Measurements from ENCODE around the gene SIAE. TPM values are rescaled to one million over a fixed set of nuclear protein-coding genes. Genes with fewer than 3 reads are reported as not detected.
A peak's percentile ranks its signal among the peaks of the same experiment; 100 is the strongest.

Gene SIAE
- total and polyA plus RNA-seq, 10 of the 15 experiments (the other 5 are each of a cell fraction or from before 2014, with no cell fraction given) = 0.93 to 6.9 (median 4.2) TPM

- no TSS peak for BruUV-seq (replicated peaks)
- Histone ChIP-seq H3K79me2 (ENCODE audit: control insufficient read depth, insufficient read depth, low read length) (no peaks in the 10 kb centered on the region), H2AFZ (ENCODE audit: control insufficient read depth, low read depth, low read length) (peak overlapping the region; percentile 36; the same call in 1 of the 2 replicates), H3K27ac (ENCODE audit: control insufficient read depth, insufficient read depth) (no peak overlapping the region), H3K9me3 (replicated peaks; ENCODE audit: control insufficient read depth, insufficient read depth, low read length) (no peaks in the 10 kb centered on the region), H3K9ac (ENCODE audit: control insufficient read depth, insufficient read depth, low read length) (no peak overlapping the region), H3K4me1 (ENCODE audit: control insufficient read depth, insufficient read depth, low read length) (no peaks in the 10 kb centered on the region), H3K4me3 (no peak overlapping the region), H3K27me3 (replicated peaks in 1 of 2; ENCODE audit: control insufficient read depth in 2 of 2, insufficient read depth in 2 of 2, low read length in 1 of 2) (no peaks in the 10 kb centered on the region), H3K36me3 (ENCODE audit: control insufficient read depth in 2 of 2, insufficient read depth in 2 of 2, low read length in 1 of 2) (no peaks in the 10 kb centered on the region), H4K20me1 (ENCODE audit: control insufficient read depth, insufficient read depth) (no peaks in the 10 kb centered on the region), H3K4me2 (ENCODE audit: control insufficient read depth, insufficient read depth) (no peak overlapping the region)
- DNase-seq (ENCODE audit: low read depth, low spot score) (no peak), ATAC-seq (no peak; the same call in 1 of the 3 replicates), FAIRE-seq (no peak)
- intact Hi-C loops (cut with micrococcal nuclease; ENCODE audit: unreplicated experiment) (no loop called here), in situ Hi-C loops (cut with MboI) (no loop called here)
- ChIA-PET POLR2A (no interaction called here), SMC1A (ENCODE audit: uncharacterized antibody, unreplicated experiment) (no interaction called here), CTCF (interaction anchor here (1.3 kb wide), 1 partner anchor 35 kb away, joined by 3 read pairs; no protein-coding TSS in a partner anchor), RAD21 (ENCODE audit: unreplicated experiment) (no interaction called here)
- no peak for TF ChIP-seq POLR2A (IDR thresholded peaks at IDR 0.05; ENCODE audit: low read depth, low read length)
- no peak for TF ChIP-seq SKIL (IDR thresholded peaks at IDR 0.05; ENCODE audit: low read depth, poor library complexity, severe bottlenecking)
- no peak for TF ChIP-seq BCL11A (IDR thresholded peaks at IDR 0.05; ENCODE audit: low read depth, low read length)
- no peak for TF ChIP-seq PML (IDR thresholded peaks at IDR 0.05; ENCODE audit: low read length)
- no peak for TF ChIP-seq MTA2 (IDR thresholded peaks at IDR 0.05; ENCODE audit: low read depth)
- no peak for TF ChIP-seq BACH1 (IDR thresholded peaks at IDR 0.05; ENCODE audit: borderline replicate concordance)
- TF ChIP-seq KDM1A (IDR thresholded peaks at IDR 0.05; ENCODE audit: borderline replicate concordance) = no peak
- TF ChIP-seq, protein P1, sequence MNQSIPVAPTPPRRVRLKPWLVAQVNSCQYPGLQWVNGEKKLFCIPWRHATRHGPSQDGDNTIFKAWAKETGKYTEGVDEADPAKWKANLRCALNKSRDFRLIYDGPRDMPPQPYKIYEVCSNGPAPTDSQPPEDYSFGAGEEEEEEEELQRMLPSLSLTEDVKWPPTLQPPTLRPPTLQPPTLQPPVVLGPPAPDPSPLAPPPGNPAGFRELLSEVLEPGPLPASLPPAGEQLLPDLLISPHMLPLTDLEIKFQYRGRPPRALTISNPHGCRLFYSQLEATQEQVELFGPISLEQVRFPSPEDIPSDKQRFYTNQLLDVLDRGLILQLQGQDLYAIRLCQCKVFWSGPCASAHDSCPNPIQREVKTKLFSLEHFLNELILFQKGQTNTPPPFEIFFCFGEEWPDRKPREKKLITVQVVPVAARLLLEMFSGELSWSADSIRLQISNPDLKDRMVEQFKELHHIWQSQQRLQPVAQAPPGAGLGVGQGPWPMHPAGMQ (IDR thresholded peaks at IDR 0.05; ENCODE audit: borderline replicate concordance) = no peak
- TF ChIP-seq, protein P2, sequence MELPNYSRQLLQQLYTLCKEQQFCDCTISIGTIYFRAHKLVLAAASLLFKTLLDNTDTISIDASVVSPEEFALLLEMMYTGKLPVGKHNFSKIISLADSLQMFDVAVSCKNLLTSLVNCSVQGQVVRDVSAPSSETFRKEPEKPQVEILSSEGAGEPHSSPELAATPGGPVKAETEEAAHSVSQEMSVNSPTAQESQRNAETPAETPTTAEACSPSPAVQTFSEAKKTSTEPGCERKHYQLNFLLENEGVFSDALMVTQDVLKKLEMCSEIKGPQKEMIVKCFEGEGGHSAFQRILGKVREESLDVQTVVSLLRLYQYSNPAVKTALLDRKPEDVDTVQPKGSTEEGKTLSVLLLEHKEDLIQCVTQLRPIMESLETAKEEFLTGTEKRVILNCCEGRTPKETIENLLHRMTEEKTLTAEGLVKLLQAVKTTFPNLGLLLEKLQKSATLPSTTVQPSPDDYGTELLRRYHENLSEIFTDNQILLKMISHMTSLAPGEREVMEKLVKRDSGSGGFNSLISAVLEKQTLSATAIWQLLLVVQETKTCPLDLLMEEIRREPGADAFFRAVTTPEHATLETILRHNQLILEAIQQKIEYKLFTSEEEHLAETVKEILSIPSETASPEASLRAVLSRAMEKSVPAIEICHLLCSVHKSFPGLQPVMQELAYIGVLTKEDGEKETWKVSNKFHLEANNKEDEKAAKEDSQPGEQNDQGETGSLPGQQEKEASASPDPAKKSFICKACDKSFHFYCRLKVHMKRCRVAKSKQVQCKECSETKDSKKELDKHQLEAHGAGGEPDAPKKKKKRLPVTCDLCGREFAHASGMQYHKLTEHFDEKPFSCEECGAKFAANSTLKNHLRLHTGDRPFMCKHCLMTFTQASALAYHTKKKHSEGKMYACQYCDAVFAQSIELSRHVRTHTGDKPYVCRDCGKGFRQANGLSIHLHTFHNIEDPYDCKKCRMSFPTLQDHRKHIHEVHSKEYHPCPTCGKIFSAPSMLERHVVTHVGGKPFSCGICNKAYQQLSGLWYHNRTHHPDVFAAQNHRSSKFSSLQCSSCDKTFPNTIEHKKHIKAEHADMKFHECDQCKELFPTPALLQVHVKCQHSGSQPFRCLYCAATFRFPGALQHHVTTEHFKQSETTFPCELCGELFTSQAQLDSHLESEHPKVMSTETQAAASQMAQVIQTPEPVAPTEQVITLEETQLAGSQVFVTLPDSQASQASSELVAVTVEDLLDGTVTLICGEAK (IDR thresholded peaks at IDR 0.05; ENCODE audit: borderline replicate concordance) = no peak
- no peak for TF ChIP-seq SMAD5 (IDR thresholded peaks at IDR 0.05; ENCODE audit: low read depth)
- TF ChIP-seq ZNF207 (IDR thresholded peaks at IDR 0.05; ENCODE audit: borderline replicate concordance) = no peak
- no peak for TF ChIP-seq MXI1 (IDR thresholded peaks at IDR 0.05; ENCODE audit: low read depth, low read length)
- TF ChIP-seq, protein P3, sequence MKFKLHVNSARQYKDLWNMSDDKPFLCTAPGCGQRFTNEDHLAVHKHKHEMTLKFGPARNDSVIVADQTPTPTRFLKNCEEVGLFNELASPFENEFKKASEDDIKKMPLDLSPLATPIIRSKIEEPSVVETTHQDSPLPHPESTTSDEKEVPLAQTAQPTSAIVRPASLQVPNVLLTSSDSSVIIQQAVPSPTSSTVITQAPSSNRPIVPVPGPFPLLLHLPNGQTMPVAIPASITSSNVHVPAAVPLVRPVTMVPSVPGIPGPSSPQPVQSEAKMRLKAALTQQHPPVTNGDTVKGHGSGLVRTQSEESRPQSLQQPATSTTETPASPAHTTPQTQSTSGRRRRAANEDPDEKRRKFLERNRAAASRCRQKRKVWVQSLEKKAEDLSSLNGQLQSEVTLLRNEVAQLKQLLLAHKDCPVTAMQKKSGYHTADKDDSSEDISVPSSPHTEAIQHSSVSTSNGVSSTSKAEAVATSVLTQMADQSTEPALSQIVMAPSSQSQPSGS (IDR thresholded peaks at IDR 0.05; ENCODE audit: low read length) = no peak
- 46% methylated on average over 3 of the region's 3 CpGs for WGBS (ENCODE audit: insufficient coverage, insufficient replicate concordance, low lambda C conversion rate, missing lambda C conversion rate)
These were observed 67.8 kb downstream of the SIAE start for GRCh38 chr11:124605719-124606118.
